ENCODE measurements around the gene SGMS1.

- no peak for TF ChIP-seq SUZ12 (IDR thresholded peaks at IDR 0.05; ENCODE audit: extremely low read depth, insufficient read depth, insufficient read length)
- TF ChIP-seq YY1 (IDR thresholded peaks at IDR 0.05; ENCODE audit: insufficient read depth, insufficient read length) = no peak
- TF ChIP-seq ZNF274 (IDR thresholded peaks at IDR 0.05; ENCODE audit: low read depth, low read length) = no peak
These were observed 21.5 kb upstream of the SGMS1 start for GRCh38 chr10:50645236-50645635.

Data from NT2/D1 (cell line).